ENCODE measurements around the gene FAM227B. TPM values are rescaled to one million over a fixed set of nuclear protein-coding genes. Genes with fewer than 3 reads are reported as not detected.

FAM227B gene
- total RNA-seq, 1 experiment from 2014 or later, result 0.98 TPM

- Histone ChIP-seq H2AFZ (ENCODE audit: low read length) (no peak overlapping the region), H3K36me3 (ENCODE audit: low read depth, low read length) (peaks cover 35% of the 10 kb centered on the region), H3K9me3 (ENCODE audit: low read length) (peaks cover 4% of the 10 kb centered on the region), H3K27me3 (ENCODE audit: low read length) (no peaks in the 10 kb centered on the region), H3K79me2 (ENCODE audit: low read length) (peaks cover 29% of the 10 kb centered on the region), H3K4me2 (ENCODE audit: low read length) (peak overlapping the region; percentile 92), H3K4me1 (ENCODE audit: insufficient read depth, low read length) (peaks cover 20% of the 10 kb centered on the region), H3K4me3 (ENCODE audit: low read length) (peak overlapping the region; percentile 81), H3K27ac (ENCODE audit: low read length) (peak overlapping the region; percentile 73; the same call in 1 of the 2 replicates), H3F3A (ENCODE audit: low read length, unreplicated experiment) (peaks cover 10% of the 10 kb centered on the region), H3K9me2 (replicated peaks; ENCODE audit: low read length) (no peaks in the 10 kb centered on the region), H4K20me1 (ENCODE audit: low read length) (no peaks in the 10 kb centered on the region), H3K9ac (ENCODE audit: low read length) (peak overlapping the region; percentile 97)
- no peak for TF ChIP-seq CTCF (conservative IDR thresholded peaks at IDR 0.05; ENCODE audit: low read depth, low read length)
- no peak for TF ChIP-seq EZH2phosphoT487 (IDR thresholded peaks at IDR 0.05; ENCODE audit: borderline replicate concordance, low read length)
- no peak for TF ChIP-seq EZH2 (IDR thresholded peaks at IDR 0.05; ENCODE audit: low read length, unreplicated experiment)
- POLR2A ChIA-PET (ENCODE audit: unreplicated experiment), result no interaction called here
- intact Hi-C loops (cut with micrococcal nuclease), result loop anchor here (2.0 to 10.0 kb wide), 4 partner anchors 127 to 430 kb away; no protein-coding TSS in a partner anchor
- CTCF ChIA-PET, result no interaction called here
- DNase-seq (peak; percentile 1), ATAC-seq (no peak)
- no TSS peak for BruUV-seq (replicated peaks)
Measured at GRCh38 chr15:49621887-49622286, 1.3 kb upstream of the FAM227B start.

- TF ChIP-seq CTCF (conservative IDR thresholded peaks at IDR 0.05; ENCODE audit: low read depth, low read length), result no peak
- no peak for TF ChIP-seq EZH2 (IDR thresholded peaks at IDR 0.05; ENCODE audit: low read length, unreplicated experiment)
- no peak for TF ChIP-seq EZH2phosphoT487 (IDR thresholded peaks at IDR 0.05; ENCODE audit: borderline replicate concordance, low read length)
- Histone ChIP-seq H3K9ac (ENCODE audit: low read length) (peak overlapping the region; percentile 97), H3K79me2 (ENCODE audit: low read length) (peaks cover 29% of the 10 kb centered on the region), H3K9me3 (ENCODE audit: low read length) (peaks cover 4% of the 10 kb centered on the region), H3K36me3 (ENCODE audit: low read depth, low read length) (peaks cover 34% of the 10 kb centered on the region), H3F3A (ENCODE audit: low read length, unreplicated experiment) (peaks cover 5% of the 10 kb centered on the region), H4K20me1 (ENCODE audit: low read length) (no peaks in the 10 kb centered on the region), H3K4me2 (ENCODE audit: low read length) (peak overlapping the region; percentile 92), H3K27ac (ENCODE audit: low read length) (peak overlapping the region; percentile 73), H3K9me2 (replicated peaks; ENCODE audit: low read length) (no peaks in the 10 kb centered on the region), H3K4me1 (ENCODE audit: insufficient read depth, low read length) (peaks cover 15% of the 10 kb centered on the region), H3K4me3 (ENCODE audit: low read length) (peak overlapping the region; percentile 81), H3K27me3 (ENCODE audit: low read length) (no peaks in the 10 kb centered on the region), H2AFZ (ENCODE audit: low read length) (peak overlapping the region; percentile 97)
- intact Hi-C loops (cut with micrococcal nuclease), result loop anchor here (2.0 to 10.0 kb wide), 4 partner anchors 127 to 431 kb away; no protein-coding TSS in a partner anchor
- POLR2A ChIA-PET (ENCODE audit: unreplicated experiment), result no interaction called here
- DNase-seq (no peak), ATAC-seq (no peak)
- CTCF ChIA-PET, result interaction anchor here (0.6 to 1.0 kb wide), 2 partner anchors 127 to 211 kb away, joined by 3 to 4 read pairs; no protein-coding TSS in a partner anchor
- BruUV-seq (replicated peaks), result TSS peak; percentile 69
Measured at GRCh38 chr15:49621401-49621811, 788 bp upstream of the FAM227B start.

- H3K27ac ChIP-seq (ENCODE audit: low read length), result peak overlapping the region; percentile 82
- H3K9ac ChIP-seq (ENCODE audit: low read length), result peak overlapping the region; percentile 83
- H3K9me3 ChIP-seq (ENCODE audit: low read length), result no peaks in the 10 kb centered on the region
- H3K4me3 ChIP-seq (ENCODE audit: low read length), result peak overlapping the region; percentile 81
- peak overlapping the region; percentile 94 for H3K4me2 ChIP-seq (ENCODE audit: low read length)
- ATAC-seq (peak; percentile 19; the same call in 1 of the 2 replicates), DNase-seq (peak; percentile 38)
- H2AFZ ChIP-seq (ENCODE audit: low read length), result peak overlapping the region; percentile 97
- H3K27me3 ChIP-seq (ENCODE audit: low read length), result no peaks in the 10 kb centered on the region
- BruUV-seq (replicated peaks), result TSS peak; percentile 94
- TF ChIP-seq CTCF (conservative IDR thresholded peaks at IDR 0.05; ENCODE audit: low read depth, low read length) (no peak), EZH2 (IDR thresholded peaks at IDR 0.05; ENCODE audit: low read length, unreplicated experiment) (no peak), EZH2phosphoT487 (IDR thresholded peaks at IDR 0.05; ENCODE audit: borderline replicate concordance, low read length) (no peak)
- POLR2A ChIA-PET (ENCODE audit: unreplicated experiment), result no interaction called here
- H3K9me2 ChIP-seq (replicated peaks; ENCODE audit: low read length), result no peaks in the 10 kb centered on the region
- peaks cover 15% of the 10 kb centered on the region for H3K4me1 ChIP-seq (ENCODE audit: insufficient read depth, low read length)
- CTCF ChIA-PET, result interaction anchor here (1.0 kb wide), 1 partner anchor 212 kb away, joined by 4 read pairs; no protein-coding TSS in a partner anchor
- H4K20me1 ChIP-seq (ENCODE audit: low read length), result no peaks in the 10 kb centered on the region
- intact Hi-C loops (cut with micrococcal nuclease), result loop anchor here (2.0 to 10.0 kb wide), 4 partner anchors 125 to 432 kb away; no protein-coding TSS in a partner anchor
- peaks cover 3% of the 10 kb centered on the region for H3F3A ChIP-seq (ENCODE audit: low read length, unreplicated experiment)
- peaks cover 29% of the 10 kb centered on the region for H3K79me2 ChIP-seq (ENCODE audit: low read length)
- H3K36me3 ChIP-seq (ENCODE audit: low read depth, low read length), result peaks cover 22% of the 10 kb centered on the region
Measured at GRCh38 chr15:49620199-49620598, 419 bp downstream of the FAM227B start.
